ENCODE results near the gene AFF4. TPM values are rescaled to one million over a fixed set of nuclear protein-coding genes. Genes with fewer than 3 reads are reported as not detected.

The AFF4 gene
- total RNA-seq, 1 donor = 83.2 TPM

DNA sequence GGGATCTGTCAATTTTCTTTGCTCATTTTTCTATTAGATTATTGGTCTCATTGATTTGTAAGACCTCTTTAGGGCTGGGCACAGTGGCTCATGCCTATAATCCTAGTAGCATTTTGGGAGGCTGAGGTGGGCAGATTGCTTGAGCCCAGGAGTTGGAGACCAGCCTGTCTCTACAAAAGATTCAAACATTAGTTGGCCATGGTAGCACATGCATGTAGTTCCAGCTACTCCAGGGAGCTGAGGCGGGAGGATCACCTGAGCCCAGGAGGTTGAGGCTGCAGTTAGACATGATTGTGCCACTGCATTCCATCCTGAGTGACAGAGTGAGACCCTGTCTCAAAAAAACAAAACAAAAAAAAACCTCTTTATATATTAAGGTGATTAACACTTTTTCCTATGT is 126.6 kb downstream of the AFF4 start:
- Histone ChIP-seq H3K4me1 (ENCODE audit: insufficient read depth, low read length) (peaks cover 24% of the 10 kb centered on the region), H3K79me2 (ENCODE audit: insufficient read depth, low read length) (no peaks in the 10 kb centered on the region), H3K4me3 (ENCODE audit: insufficient read depth, low read length) (no peak overlapping the region), H4K20me1 (ENCODE audit: insufficient read depth, low read length) (no peaks in the 10 kb centered on the region), H3K27ac (ENCODE audit: low read depth, low read length) (no peak overlapping the region), H3K9me3 (ENCODE audit: low read depth, low read length) (no peaks in the 10 kb centered on the region), H3K27me3 (ENCODE audit: insufficient read depth, low read length) (no peaks in the 10 kb centered on the region), H3K36me3 (ENCODE audit: insufficient read depth, low read length) (no peaks in the 10 kb centered on the region), H2AFZ (ENCODE audit: low read length) (no peak overlapping the region), H3K4me2 (ENCODE audit: insufficient read depth, low read length) (no peak overlapping the region)
- TF ChIP-seq, protein P1, sequence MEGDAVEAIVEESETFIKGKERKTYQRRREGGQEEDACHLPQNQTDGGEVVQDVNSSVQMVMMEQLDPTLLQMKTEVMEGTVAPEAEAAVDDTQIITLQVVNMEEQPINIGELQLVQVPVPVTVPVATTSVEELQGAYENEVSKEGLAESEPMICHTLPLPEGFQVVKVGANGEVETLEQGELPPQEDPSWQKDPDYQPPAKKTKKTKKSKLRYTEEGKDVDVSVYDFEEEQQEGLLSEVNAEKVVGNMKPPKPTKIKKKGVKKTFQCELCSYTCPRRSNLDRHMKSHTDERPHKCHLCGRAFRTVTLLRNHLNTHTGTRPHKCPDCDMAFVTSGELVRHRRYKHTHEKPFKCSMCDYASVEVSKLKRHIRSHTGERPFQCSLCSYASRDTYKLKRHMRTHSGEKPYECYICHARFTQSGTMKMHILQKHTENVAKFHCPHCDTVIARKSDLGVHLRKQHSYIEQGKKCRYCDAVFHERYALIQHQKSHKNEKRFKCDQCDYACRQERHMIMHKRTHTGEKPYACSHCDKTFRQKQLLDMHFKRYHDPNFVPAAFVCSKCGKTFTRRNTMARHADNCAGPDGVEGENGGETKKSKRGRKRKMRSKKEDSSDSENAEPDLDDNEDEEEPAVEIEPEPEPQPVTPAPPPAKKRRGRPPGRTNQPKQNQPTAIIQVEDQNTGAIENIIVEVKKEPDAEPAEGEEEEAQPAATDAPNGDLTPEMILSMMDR (IDR thresholded peaks at IDR 0.05; ENCODE audit: extremely low read depth, low read depth, low read length) = no peak
- no peak for DNase-seq (ENCODE audit: insufficient read length, low spot score, missing footprints)

DNA sequence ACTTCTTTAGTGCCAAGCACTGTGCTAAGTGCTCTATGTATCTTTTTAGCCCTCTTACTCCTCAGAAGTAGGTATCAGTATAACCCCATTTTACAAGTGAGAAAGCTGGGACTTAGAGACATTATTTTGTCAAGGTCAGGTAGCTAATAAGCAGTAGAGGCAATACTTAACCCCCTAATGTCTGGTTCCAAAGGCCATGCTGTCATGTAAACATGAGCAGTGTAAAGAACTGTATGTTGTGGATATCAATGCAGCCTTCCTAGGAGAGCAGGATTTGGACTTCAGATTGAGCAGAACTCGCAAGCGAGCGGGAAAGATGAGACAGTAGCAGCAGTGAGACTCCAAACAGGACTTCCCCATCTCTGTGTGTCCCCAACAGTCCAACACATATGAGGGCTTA is 129.4 kb downstream of the AFF4 start:
- Histone ChIP-seq H2AFZ (ENCODE audit: low read length) (no peak overlapping the region), H4K20me1 (ENCODE audit: insufficient read depth, low read length) (peaks cover 7% of the 10 kb centered on the region), H3K27me3 (ENCODE audit: insufficient read depth, low read length) (no peaks in the 10 kb centered on the region), H3K36me3 (ENCODE audit: insufficient read depth, low read length) (no peaks in the 10 kb centered on the region), H3K4me1 (ENCODE audit: insufficient read depth, low read length) (peaks cover 6% of the 10 kb centered on the region), H3K27ac (ENCODE audit: low read depth, low read length) (no peak overlapping the region), H3K4me2 (ENCODE audit: insufficient read depth, low read length) (no peak overlapping the region), H3K9me3 (ENCODE audit: low read depth, low read length) (no peaks in the 10 kb centered on the region), H3K4me3 (ENCODE audit: insufficient read depth, low read length) (no peak overlapping the region), H3K79me2 (ENCODE audit: insufficient read depth, low read length) (peaks cover 6% of the 10 kb centered on the region)
- no peak for DNase-seq (ENCODE audit: insufficient read length, low spot score, missing footprints)
- TF ChIP-seq, protein P1 (IDR thresholded peaks at IDR 0.05; ENCODE audit: extremely low read depth, low read depth, low read length) = no peak

- Histone ChIP-seq H3K9me3 (ENCODE audit: low read depth, low read length) (no peaks in the 10 kb centered on the region), H3K27me3 (ENCODE audit: insufficient read depth, low read length) (no peaks in the 10 kb centered on the region), H3K4me1 (ENCODE audit: insufficient read depth, low read length) (peaks cover 6% of the 10 kb centered on the region), H3K27ac (ENCODE audit: low read depth, low read length) (no peak overlapping the region), H2AFZ (ENCODE audit: low read length) (no peak overlapping the region), H3K36me3 (ENCODE audit: insufficient read depth, low read length) (no peaks in the 10 kb centered on the region), H3K4me3 (ENCODE audit: insufficient read depth, low read length) (no peak overlapping the region), H3K4me2 (ENCODE audit: insufficient read depth, low read length) (no peak overlapping the region), H4K20me1 (ENCODE audit: insufficient read depth, low read length) (peaks cover 11% of the 10 kb centered on the region), H3K79me2 (ENCODE audit: insufficient read depth, low read length) (peaks cover 14% of the 10 kb centered on the region)
- TF ChIP-seq, protein P1 (IDR thresholded peaks at IDR 0.05; ENCODE audit: extremely low read depth, low read depth, low read length) = no peak
- peak; percentile 56 for DNase-seq (ENCODE audit: insufficient read length, low spot score, missing footprints)
These were observed 130.8 kb downstream of the AFF4 start for GRCh38 chr5:132832612-132833011.

DNA sequence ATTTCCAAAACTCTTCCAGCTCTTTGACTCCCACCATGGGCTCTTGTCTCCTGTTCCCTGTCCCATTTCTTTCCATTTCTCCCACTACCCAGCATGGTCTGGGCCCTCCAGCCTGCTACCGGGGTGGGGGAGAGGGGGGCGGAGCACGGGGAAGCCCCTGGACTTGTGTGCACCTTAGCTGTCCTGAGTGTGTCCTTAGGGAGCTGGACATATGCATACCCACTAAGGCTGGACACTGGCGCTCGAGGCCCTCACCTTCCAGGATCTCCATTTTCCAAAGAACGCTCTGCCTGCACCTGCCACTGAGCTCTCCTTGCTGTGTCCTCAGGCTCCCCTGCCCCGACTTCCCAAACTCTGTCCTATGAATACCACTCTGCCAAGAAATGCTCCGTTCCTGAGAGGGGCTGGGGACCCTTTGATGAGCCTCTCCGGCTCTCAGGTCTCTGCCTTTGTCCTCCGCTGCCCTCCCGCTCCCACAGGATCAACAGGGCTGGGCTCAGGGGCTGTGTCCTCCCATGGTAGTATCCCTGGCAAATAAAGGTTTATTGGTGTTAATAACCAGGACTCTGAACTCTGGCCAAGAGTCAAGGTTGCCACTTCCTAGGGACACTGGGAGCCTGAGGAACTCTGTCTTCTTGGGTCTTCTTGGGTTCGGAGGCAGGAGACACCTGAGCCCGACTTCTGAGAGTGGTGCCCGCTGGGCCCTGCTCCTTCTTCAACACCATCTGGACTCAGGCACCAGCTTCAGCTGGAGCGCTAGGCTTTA is 132.2 kb downstream of the AFF4 start:
- peak; percentile 70 for DNase-seq (ENCODE audit: insufficient read length, low spot score, missing footprints)
- Histone ChIP-seq H3K27me3 (ENCODE audit: insufficient read depth, low read length) (no peaks in the 10 kb centered on the region), H3K9me3 (ENCODE audit: low read depth, low read length) (no peaks in the 10 kb centered on the region), H3K4me3 (ENCODE audit: insufficient read depth, low read length) (peak overlapping the region; percentile 85), H3K79me2 (ENCODE audit: insufficient read depth, low read length) (peaks cover 16% of the 10 kb centered on the region), H3K27ac (ENCODE audit: low read depth, low read length) (no peak overlapping the region), H3K4me1 (ENCODE audit: insufficient read depth, low read length) (peaks cover 6% of the 10 kb centered on the region), H2AFZ (ENCODE audit: low read length) (peak overlapping the region; percentile 68), H3K36me3 (ENCODE audit: insufficient read depth, low read length) (no peaks in the 10 kb centered on the region), H4K20me1 (ENCODE audit: insufficient read depth, low read length) (peaks cover 11% of the 10 kb centered on the region), H3K4me2 (ENCODE audit: insufficient read depth, low read length) (peak overlapping the region; percentile 90)
- TF ChIP-seq, protein P1 (IDR thresholded peaks at IDR 0.05; ENCODE audit: extremely low read depth, low read depth, low read length) = no peak

All from osteoblast (primary cell).